ENCODE data around the gene AFF3. TPM values are rescaled to one million over a fixed set of nuclear protein-coding genes. Genes with fewer than 3 reads are reported as not detected.

Gene AFF3
- total RNA-seq, 2 donors from 2014 or later, result 9.9 to 20.1 TPM

GRCh38 chr2:99903981-99904380, 238.4 kb downstream of the AFF3 start:
- DNase-seq (ENCODE audit: low spot score) (no peak), ATAC-seq (ENCODE audit: insufficient number of reproducible peaks, low FRiP score, low read depth) (no peak)
- H3K4me1 ChIP-seq (ENCODE audit: control insufficient read depth in 1 of 2, low read depth in 2 of 2), result no peaks in the 10 kb centered on the region
- H3K27ac ChIP-seq, result no peak overlapping the region
- no peak for TF ChIP-seq CTCF (IDR thresholded peaks at IDR 0.05)
- H3K27me3 ChIP-seq (replicated peaks; ENCODE audit: insufficient read depth), result no peaks in the 10 kb centered on the region
- no peaks in the 10 kb centered on the region for H3K9me3 ChIP-seq
- no peaks in the 10 kb centered on the region for H3K36me3 ChIP-seq
- no peak overlapping the region for H3K4me3 ChIP-seq

DNA sequence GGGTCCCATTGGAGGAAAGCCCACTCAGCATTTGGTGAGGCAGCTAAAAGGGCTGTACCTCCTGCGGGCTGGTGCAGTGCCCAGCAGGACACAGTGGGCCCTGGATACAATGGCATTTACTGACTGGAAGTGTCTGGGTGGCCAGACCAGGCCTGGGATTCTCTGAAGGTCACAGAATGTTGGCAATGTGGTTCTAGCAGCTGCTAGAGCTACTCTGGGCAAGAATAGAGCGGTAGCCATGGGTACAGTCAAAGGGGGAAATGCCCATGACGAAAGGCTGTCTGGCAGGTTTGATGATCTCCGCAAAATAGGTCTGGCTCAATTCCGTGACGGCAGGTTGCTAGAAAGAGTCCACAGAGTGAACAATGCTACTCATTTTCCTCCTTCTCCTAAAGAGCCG, 241.8 kb downstream of the AFF3 start:
- no peak for DNase-seq (ENCODE audit: low spot score)
- Histone ChIP-seq H3K36me3 (no peaks in the 10 kb centered on the region), H3K27ac (no peak overlapping the region), H3K27me3 (replicated peaks; ENCODE audit: insufficient read depth) (no peaks in the 10 kb centered on the region), H3K9me3 (no peaks in the 10 kb centered on the region), H3K4me3 (no peak overlapping the region), H3K4me1 (ENCODE audit: control insufficient read depth in 1 of 2, low read depth in 2 of 2) (no peaks in the 10 kb centered on the region)
- no peak for TF ChIP-seq CTCF (IDR thresholded peaks at IDR 0.05)
- no peak for ATAC-seq (ENCODE audit: insufficient number of reproducible peaks, low FRiP score, low read depth)

- no peaks in the 10 kb centered on the region for H3K36me3 ChIP-seq
- H3K9me3 ChIP-seq, result no peaks in the 10 kb centered on the region
- TF ChIP-seq CTCF (IDR thresholded peaks at IDR 0.05), result no peak
- H3K27ac ChIP-seq, result no peak overlapping the region
- ATAC-seq (ENCODE audit: insufficient number of reproducible peaks, low FRiP score, low read depth), result no peak
- H3K27me3 ChIP-seq (replicated peaks; ENCODE audit: insufficient read depth), result no peaks in the 10 kb centered on the region
- DNase-seq (ENCODE audit: low spot score), result no peak
- H3K4me1 ChIP-seq (ENCODE audit: control insufficient read depth in 1 of 2, low read depth in 2 of 2), result no peaks in the 10 kb centered on the region
- no peak overlapping the region for H3K4me3 ChIP-seq
Observed at GRCh38 chr2:99899882-99900281, 242.5 kb downstream of the AFF3 start.

DNA sequence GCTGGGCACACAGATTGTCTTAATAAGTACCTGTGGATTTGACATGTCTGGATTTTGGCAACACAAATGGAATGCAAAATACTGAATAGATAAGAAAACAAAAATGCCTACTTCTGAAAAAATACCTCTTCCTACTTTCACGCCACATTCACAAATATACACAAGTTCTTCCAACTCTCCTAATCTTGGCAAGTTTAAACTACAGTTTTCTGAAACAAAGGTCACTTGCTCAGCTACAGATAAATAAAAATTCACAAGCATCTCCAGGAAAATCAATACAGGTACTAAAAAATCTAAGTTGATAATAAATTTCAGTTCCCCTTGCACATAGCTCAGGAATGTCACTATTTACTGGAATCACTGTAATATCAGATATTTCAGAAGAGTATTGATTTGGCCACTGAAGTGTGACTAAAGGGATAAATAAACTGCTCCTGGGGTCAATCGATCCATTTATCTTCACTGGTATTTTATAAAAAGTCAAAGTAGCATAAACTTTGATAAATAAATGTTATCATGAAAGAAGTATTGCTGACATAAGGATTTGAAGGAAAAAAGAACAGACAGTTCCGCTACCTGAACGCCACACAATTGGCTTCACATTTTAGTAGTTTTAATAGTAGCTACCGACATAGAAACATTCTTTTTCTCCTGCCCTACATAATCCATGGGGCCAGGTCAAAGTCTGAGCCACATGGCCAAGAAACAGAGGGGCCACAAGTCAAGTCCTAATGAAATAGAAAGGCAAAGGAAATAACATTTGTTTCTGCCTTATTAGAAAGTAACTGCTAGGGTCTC, 243.1 kb downstream of the AFF3 start:
- no peaks in the 10 kb centered on the region for H3K4me1 ChIP-seq (ENCODE audit: control insufficient read depth in 1 of 2, low read depth in 2 of 2)
- TF ChIP-seq CTCF (IDR thresholded peaks at IDR 0.05), result no peak
- H3K4me3 ChIP-seq, result no peak overlapping the region
- H3K27me3 ChIP-seq (replicated peaks; ENCODE audit: insufficient read depth), result no peaks in the 10 kb centered on the region
- no peaks in the 10 kb centered on the region for H3K36me3 ChIP-seq
- ATAC-seq (ENCODE audit: insufficient number of reproducible peaks, low FRiP score, low read depth), result no peak
- no peak overlapping the region for H3K27ac ChIP-seq
- H3K9me3 ChIP-seq, result no peaks in the 10 kb centered on the region
- DNase-seq (ENCODE audit: low spot score), result no peak

GRCh38 chr2:99898336-99899048, 243.9 kb downstream of the AFF3 start:
- no peaks in the 10 kb centered on the region for H3K4me1 ChIP-seq (ENCODE audit: control insufficient read depth in 1 of 2, low read depth in 2 of 2)
- no peak overlapping the region for H3K4me3 ChIP-seq
- no peaks in the 10 kb centered on the region for H3K27me3 ChIP-seq (replicated peaks; ENCODE audit: insufficient read depth)
- H3K27ac ChIP-seq, result no peak overlapping the region
- no peaks in the 10 kb centered on the region for H3K9me3 ChIP-seq
- no peak for TF ChIP-seq CTCF (IDR thresholded peaks at IDR 0.05)
- H3K36me3 ChIP-seq, result no peaks in the 10 kb centered on the region
- ATAC-seq (ENCODE audit: insufficient number of reproducible peaks, low FRiP score, low read depth) (no peak), DNase-seq (ENCODE audit: low spot score) (no peak)
